NK-92 (cell line): ENCODE measurements around the gene HNF4A.

Source experiments
- DNase-seq: peaks from one replicate; lab custom pipeline; 2025; ENCODE audit not compliant: unreplicated experiment; lab: John Stamatoyannopoulos, UW

Gene HNF4A

DNA sequence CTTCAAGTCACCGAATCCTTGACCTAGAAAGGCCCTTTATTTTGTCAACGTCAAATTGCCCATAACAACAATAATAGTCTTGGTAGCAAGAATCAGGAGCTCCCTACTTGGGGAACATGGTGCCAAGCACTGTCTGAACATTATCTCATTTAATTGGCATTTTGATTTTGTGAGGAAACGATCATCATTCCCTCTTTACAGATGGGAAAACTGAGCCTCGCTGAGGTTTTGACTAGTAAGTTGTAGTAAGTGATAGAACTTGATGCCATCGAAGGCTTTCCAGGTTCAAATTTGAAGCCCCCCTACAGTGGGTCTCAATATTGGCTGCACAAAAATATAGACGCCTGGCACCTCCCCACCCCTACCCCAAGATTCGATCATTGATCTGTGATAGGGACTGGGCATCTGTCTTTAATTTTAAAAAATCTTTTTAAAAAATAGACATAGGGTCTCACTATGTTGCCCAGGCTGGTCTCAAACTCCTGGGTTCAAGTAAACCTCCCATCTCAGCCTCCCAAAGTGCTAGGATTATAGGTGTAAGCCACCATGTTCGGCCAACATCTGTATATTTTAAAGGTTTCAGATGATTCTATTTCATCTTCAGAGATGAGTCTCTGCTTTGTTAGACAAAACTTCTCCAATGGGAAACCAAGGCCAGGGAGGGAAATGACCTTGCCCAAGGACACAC is 36.7 kb downstream of the HNF4A start:
- DNase-seq, result no peak

DNA sequence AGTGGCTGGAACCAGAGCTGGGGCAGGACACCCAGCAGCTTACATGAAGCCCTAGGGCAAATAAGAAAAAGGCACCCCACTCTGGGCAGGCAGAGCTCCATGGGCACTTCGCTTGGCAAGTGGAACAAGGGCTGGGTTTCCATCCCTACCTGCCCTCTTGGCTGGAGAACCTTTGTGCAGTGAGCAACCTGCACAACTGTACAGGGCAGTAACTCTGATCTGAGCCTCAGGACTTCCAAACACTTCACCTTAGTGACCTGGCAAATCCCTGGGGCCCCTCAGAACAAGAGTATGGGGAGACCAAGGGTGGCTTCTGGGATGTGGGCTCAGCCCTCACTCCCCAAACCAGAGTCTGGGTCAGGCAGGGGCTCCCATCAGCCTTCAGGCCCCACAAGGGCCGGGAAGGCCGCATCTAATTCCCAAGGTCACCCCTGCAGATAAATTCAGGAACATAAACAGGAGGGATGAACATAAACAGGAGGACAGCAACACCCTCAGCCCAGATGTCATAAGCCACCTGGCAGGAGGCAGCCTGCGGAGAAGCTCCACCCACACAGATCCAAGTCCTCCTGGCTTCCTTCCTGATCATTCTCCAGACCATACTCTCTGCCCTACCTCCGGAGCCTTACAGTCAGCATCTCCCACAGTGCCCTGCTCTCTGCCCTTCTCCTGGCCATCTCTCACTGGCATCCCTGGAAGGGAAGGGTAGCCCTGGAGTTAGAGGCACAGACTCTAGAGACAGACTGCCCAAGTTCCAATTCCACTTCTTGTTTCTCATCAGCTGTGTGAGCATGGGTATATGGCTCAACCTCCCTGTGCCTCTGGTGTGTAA is 37.5 kb downstream of the HNF4A start:
- DNase-seq, result no peak

DNA sequence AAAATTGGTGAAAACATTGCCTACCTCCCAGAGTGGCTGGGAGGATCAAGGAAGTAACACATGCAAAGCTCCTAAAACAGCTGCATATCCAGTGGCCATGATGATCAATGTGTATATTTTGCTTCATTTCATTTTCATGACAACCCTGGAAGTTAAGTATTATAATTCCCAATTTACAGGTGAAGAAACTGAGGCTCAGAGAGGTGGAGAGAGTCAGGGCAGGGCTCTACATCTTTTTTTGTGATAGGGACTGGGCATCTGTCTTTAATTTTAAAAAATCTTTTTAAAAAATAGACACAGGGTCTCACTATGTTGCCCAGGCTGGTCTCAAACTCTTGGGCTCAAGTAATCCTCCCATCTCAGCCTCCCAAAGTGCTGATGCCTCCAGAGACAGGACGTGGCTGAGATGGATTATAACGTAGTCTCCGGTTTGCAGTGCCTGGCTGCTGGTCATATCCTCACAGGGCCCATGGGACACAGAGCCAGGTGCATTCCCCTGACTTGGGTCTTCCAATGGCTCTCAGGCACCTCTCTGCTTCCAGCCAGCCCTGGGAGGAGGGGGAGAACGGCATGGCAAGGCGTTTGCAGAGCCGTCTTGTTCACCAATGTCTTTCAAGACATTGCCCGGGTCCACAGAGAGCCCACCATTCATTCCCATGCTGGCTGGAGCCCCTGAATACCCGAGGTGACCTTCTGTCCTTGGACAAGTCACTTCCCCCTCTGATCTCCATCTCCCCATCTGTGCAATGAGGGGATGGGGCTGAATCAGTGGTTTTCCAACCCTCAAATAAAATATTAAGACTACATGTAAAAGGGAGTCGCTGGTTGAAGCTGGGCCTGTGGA is 38.3 kb downstream of the HNF4A start:
- DNase-seq, result no peak

GRCh38 chr20:44394452-44394701 is 38.9 kb downstream of the HNF4A start:
- no peak for DNase-seq

DNA sequence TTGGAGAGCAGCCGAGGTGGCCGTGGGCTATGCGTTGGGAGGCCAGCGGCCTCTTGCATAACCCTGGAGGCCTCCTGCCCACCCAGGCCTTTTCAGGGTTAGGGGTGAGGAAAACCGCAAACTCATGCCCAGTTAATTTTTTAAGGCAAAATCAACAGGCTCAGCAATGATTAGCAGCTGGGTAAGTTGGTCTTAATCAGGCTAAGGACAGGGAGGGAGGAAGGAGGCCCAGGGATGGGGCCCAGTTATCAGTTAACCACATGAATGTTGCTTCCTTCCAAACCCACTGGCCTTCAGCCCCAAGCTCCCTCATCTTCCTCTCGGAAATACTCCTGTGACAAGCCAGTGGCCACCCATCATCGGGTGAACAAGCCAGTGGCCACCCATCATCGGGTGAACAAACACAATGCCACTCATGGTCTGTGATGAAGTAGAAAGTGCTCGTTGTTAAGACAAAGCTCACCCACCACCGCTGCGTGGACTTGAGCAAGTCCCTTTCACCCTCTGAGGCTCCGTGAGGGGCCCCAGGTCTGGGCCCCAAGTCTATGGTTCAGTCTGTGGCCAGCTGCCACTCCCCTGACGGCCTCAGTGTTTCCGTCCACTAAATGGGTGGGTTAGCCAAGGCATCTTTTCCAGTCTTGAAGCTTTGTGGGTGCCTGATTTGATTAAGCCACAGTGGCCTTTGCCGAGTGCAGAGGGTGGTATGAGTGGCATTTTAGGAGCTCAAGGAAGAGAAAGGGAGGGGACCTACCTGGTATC is 39.4 kb downstream of the HNF4A start:
- DNase-seq, result no peak

GRCh38 chr20:44395461-44396340 is 40.2 kb downstream of the HNF4A start:
- DNase-seq, result no peak

- DNase-seq, result no peak
Observed at GRCh38 chr20:44396369-44397130, 41.1 kb downstream of the HNF4A start.

DNA sequence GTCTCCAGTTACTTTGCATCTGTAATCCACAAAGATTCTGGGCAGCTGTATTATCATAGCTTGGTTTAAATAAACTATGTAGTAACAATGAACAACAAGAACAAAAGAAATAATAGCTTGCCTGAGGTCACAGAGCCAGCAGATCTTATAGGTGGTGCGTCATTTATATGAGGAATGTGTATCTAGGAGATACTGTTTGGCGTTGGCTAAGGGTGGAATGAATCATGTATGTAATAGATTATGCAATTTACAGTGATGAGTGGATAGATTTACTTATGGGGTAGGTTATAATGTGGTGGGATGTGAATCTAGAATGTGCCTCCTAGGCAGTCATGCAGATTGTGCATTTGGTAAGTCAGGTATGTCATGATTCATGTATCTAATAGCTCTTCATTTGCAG is 42.8 kb downstream of the HNF4A start:
- DNase-seq, result no peak

GRCh38 chr20:44399446-44399845 is 43.9 kb downstream of the HNF4A start:
- no peak for DNase-seq

DNA sequence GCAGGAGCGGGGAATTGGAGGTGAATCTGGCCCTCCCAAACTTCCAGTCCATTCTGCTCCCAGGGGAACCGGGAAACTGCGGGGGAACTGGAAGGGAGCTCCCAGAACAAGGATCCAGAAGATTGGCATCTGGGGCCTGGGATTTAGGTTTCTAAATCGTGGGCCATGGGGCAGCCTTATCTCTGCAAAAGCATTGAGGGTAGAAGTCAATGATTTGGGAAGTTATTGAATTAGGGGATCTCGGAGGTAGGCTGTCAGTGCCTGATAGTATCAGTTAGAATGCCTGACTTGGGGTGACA is 45.1 kb downstream of the HNF4A start:
- no peak for DNase-seq

GRCh38 chr20:44400970-44401769 is 45.7 kb downstream of the HNF4A start:
- no peak for DNase-seq

GRCh38 chr20:44401770-44402390 is 46.4 kb downstream of the HNF4A start:
- DNase-seq, result no peak

DNA sequence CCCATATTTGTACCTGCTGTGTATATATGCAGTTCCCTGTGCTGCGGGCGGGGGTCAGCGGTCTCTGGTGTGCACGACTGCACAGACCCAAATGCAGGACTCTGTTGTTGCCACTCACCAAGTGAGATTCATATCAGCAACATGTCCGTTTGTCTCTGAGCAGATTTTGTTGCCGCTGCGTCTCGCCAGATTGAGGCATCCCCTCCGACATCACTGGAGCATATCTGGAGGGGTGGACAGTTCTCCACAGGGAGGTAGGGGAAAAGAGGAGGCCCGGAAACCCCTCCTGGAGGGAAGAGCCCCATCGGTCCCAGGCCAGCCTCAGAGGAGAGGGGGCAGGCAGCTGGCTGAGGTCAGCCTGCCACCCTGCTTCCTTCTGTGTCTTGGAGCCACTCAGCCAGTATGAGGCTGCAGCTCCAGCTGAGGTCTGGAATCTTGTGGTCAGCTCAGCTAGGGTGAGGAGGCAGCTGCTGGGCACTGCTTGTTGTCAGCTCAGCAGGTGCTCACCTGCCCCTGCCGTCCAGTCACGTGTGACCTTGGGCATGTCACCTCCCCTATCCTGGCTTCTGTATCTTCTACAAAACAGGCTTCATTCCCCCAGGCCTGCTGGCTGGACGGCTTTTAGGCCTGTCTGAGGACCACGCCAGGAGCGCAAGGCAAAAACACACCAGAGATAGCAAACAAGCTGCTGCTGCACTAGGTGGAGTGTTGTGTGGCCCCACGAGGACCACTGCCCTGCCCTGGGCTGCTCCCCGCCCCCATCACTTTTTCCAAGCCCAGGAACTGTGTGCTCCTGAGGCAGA is 47.1 kb downstream of the HNF4A start:
- no peak for DNase-seq

DNA sequence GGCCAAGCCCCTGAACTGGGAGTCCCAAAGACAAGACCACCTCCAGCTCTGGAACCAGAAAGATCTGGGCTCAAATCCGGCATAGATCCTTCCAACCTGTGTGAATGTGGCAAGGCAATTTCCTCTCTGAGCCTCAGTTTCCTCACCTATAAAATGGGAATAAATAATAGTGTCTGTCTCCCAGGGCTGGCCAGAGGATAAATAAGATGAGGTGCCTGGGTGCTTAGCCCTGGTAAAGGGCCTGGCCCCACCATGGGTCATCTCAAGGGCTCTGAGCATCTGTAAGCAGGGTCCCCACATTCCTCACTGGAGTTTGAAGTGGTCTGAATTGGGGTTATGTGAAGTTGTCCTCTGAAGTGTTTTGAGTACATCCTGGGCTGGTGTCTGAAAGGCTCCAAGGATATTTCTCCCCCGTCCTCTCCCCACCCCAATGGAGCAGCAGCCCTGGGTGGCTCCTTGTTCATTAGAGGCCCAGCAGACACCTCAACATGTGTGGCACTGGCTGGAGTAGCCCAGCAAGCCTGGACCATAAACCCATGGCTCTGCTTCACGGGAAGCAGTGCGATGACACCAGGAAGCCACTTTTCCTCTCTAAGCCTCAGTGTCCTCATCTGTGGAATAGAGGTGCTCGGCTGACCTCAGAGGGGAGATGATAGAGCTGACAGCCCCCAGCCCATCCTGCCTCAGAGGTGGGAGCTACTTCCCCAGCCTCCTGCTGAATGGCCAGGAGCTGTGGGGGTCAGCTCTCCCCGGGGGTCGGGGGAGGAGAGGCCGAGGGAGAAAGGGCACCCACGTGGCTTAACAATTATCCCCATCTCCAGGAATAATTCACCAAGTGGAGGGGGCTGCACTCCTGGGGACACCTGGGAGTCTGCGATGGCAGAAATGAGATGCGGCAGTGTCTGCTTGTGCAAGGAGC is 48.0 kb downstream of the HNF4A start:
- DNase-seq, result no peak

GRCh38 chr20:44404204-44405181 is 49.0 kb downstream of the HNF4A start:
- no peak for DNase-seq
